Right lobe of liver (tissue), 4 donors: ENCODE measurements around the gene NOXO1.

Experiments
- POLR2A ChIP-seq: fragments of 450-650 bp; IDR thresholded peaks from one replicate; pipeline ENCODE4 v1.6.1; 2017; ENCODE audit warnings: antibody characterized with exemption, mild to moderate bottlenecking
- TF ChIP-seq, protein P1 (sequence below), 4 donors: fragments of 200-600 bp in 3 of 4; fragments of 450-650 bp in 1 of 4; IDR thresholded peaks; one replicate each; pipeline versions ENCODE4 v1.5.1 to v1.8.0; 2016 to 2022; ENCODE audit warnings: antibody characterized with exemption in 4 of 4, mild to moderate bottlenecking in 2 of 4
- donor health status: DM: no; HTN: no; CAD: no.
- donor health status: DM: no; HTN: no; CAD: no.
- donor health status: DM: no; HTN: yes; CAD: no.

- TF ChIP-seq, protein P1, sequence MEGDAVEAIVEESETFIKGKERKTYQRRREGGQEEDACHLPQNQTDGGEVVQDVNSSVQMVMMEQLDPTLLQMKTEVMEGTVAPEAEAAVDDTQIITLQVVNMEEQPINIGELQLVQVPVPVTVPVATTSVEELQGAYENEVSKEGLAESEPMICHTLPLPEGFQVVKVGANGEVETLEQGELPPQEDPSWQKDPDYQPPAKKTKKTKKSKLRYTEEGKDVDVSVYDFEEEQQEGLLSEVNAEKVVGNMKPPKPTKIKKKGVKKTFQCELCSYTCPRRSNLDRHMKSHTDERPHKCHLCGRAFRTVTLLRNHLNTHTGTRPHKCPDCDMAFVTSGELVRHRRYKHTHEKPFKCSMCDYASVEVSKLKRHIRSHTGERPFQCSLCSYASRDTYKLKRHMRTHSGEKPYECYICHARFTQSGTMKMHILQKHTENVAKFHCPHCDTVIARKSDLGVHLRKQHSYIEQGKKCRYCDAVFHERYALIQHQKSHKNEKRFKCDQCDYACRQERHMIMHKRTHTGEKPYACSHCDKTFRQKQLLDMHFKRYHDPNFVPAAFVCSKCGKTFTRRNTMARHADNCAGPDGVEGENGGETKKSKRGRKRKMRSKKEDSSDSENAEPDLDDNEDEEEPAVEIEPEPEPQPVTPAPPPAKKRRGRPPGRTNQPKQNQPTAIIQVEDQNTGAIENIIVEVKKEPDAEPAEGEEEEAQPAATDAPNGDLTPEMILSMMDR (IDR thresholded peaks at IDR 0.05) = no peak
- no peak for TF ChIP-seq POLR2A
These were observed 4.3 kb upstream of the NOXO1 start for GRCh38 chr16:1985466-1986150.
